ENCODE measurements around the gene ACO2.

The ACO2 gene

GRCh38 chr22:41573677-41574076 lies 104.8 kb downstream of the ACO2 start:
- DNase-seq: no peak

DNA sequence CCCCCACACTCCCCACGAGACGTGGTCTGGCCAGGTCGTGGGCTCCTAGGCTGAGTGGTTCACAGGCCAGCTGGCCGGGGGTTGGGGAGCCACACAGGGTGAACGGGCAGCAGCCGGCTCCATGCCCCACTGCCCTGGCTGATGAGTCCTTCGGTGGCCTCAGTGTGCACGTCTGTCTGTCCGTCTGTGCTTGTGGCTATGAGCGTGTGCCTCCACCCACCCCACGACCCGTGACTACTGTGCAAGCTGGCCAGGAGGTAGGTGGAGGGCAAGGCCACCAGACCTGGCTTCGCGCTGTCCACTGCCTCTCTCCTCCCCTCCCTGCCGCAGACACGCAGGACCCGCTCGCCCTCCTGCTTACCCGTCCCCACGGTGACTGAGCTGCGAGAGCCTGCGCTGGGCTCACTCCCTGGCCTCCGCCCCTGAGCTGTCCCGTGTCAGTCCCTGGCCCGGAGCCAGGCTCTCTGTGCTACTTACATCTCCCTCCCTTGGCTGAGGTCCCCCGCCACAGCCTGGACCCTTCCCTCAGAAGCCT lies 106.0 kb downstream of the ACO2 start:
- DNase-seq: no peak

DNA sequence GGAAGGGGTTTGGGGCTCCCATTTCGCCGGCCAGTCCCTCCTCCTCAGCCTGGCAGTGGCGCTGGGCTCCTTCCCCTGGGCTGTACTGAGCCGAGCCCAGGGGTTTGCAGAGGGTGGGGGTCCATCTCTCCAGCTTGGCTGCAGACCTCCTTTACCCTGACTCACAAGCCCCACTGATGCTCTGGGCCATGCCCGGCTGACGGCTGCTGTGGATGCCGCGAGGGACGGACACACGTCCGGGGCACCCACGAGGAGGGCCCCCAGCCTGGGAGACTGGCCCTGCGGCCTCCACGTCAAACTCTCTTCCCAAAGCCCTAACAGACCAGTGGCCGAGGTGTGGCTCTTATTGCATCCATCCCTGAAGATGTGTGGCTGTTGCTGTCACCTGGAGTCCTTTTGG lies 106.6 kb downstream of the ACO2 start:
- no peak for DNase-seq

GRCh38 chr22:41576877-41577276 lies 108.0 kb downstream of the ACO2 start:
- no peak for DNase-seq

DNA sequence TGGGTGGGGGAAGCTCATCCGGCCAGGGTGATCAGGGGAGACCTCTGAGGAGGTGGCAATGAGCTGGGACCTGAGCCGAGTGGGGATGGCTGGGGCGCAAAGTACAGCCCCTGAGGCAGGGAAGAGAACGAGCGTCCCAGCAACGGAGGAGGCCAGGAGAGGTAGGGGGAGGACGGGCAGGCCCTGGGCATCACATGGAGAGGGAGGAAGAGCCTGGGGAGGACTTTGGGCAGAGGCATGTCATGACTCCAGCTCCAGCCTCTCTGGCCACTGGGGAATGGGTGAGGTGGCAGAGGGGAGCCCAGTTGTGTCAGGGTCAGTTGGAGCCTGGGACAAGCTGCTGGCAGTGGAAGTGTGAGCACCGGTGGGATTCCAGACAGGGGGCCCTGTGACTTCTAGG lies 109.2 kb downstream of the ACO2 start:
- no peak for DNase-seq
